Thyroid gland (tissue), 4 donors: ENCODE results near the gene RBM22.

Source experiments
- CTCF ChIP-seq, 6 experiments: fragments of 200-600 bp in 3 of 6; fragments of 450-650 bp in 3 of 6; sonication (generic) in 3 of 6; IDR thresholded peaks; one replicate each; pipeline ENCODE4 v1.5.1; 2016 to 2019; ENCODE audit warnings: antibody characterized with exemption in 6 of 6, mild to moderate bottlenecking in 2 of 6, inconsistent platforms in 1 of 6, moderate library complexity in 1 of 6
- POLR2A ChIP-seq, 2 donors: fragments of 450-650 bp; IDR thresholded peaks; one replicate each; pipeline ENCODE4 v1.6.1; 2017; ENCODE audit warnings: antibody characterized with exemption in 2 of 2, mild to moderate bottlenecking in 2 of 2, moderate library complexity in 1 of 2

GRCh38 chr5:150734579-150735384 lies 33.9 kb upstream of the RBM22 start:
- TF ChIP-seq CTCF (IDR thresholded peaks at IDR 0.05) (no peak), POLR2A (IDR thresholded peaks at IDR 0.05) (no peak)
